ENCODE measurements around the gene SNTG2. TPM values are rescaled to one million over a fixed set of nuclear protein-coding genes. Genes with fewer than 3 reads are reported as not detected.
"Not testable (repeated sequence)": the region's sequence is repeated elsewhere in the genome, so short reads cannot be mapped to it uniquely, and the experiment has no call there.

SNTG2 gene
- total RNA-seq, 2 experiments from 2014 or later = 0.13 TPM; not detected in 1

GRCh38 chr2:1093668-1094067, 143.0 kb downstream of the SNTG2 start:
- H3K27ac Mint-ChIP-seq = peak overlapping the region; percentile 52
- H3K9me3 Mint-ChIP-seq; CTCF ChIA-PET; H3K4me3 Mint-ChIP-seq; POLR2A ChIA-PET; H3K27me3 Mint-ChIP-seq; H3K4me1 Mint-ChIP-seq; DNase-seq; H3K36me3 Mint-ChIP-seq (ENCODE audit: low read depth): not testable (repeated sequence)

- H3K27ac Mint-ChIP-seq = no peak overlapping the region
- H3K4me1 Mint-ChIP-seq = peaks cover 4% of the 10 kb centered on the region
- H3K27me3 Mint-ChIP-seq = no peaks in the 10 kb centered on the region
- DNase-seq = no peak
- H3K9me3 Mint-ChIP-seq = no peaks in the 10 kb centered on the region
- CTCF ChIA-PET = no interaction called here
- no peak overlapping the region for H3K4me3 Mint-ChIP-seq
- no peaks in the 10 kb centered on the region for H3K36me3 Mint-ChIP-seq (ENCODE audit: low read depth)
- POLR2A ChIA-PET = no interaction called here
Observed at GRCh38 chr2:1097101-1097500, 146.5 kb downstream of the SNTG2 start.

GRCh38 chr2:1099418-1099817, 148.8 kb downstream of the SNTG2 start:
- Mint-ChIP-seq H3K4me1 (peaks cover 1% of the 10 kb centered on the region), H3K27ac (no peak overlapping the region), H3K4me3 (no peak overlapping the region), H3K9me3 (no peaks in the 10 kb centered on the region), H3K36me3 (ENCODE audit: low read depth) (no peaks in the 10 kb centered on the region), H3K27me3 (no peaks in the 10 kb centered on the region)
- ChIA-PET POLR2A (no interaction called here), CTCF (no interaction called here)
- DNase-seq = no peak

DNA sequence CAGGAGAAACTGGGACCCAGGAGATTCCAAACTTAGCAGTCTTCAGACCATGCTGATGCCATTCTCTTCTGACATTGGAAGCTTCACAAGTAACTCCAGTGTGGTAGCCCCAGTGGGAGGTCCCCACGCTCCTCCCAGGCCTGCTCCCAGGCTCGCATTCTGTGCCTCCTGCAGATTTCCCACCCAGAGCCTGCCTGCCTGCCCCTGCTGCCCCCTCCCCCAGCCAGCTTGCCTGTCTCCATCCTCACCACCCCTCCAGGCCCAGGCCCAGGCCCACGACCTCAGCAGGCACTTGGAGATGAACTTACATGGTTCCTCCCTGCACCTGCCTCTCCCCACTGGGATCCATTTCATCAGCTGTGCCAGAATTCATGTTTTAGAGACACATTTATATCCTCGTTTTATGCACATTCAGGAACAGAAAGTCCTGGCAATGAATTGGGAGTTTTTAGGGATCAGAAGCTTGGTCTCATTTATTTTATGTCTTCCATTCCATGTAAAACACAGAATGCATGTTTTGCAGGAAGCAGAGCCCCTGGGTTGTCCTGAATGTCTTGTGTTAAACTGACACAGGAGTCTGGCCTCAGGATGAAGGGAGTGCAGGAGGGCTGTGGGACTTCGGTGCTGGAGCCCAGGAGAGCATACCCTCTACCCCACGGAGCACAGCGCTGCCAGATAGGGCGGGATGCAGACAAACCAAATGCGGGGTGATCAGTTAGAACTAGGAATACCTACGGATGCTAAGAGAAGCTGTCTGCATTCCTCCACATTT, 150.5 kb downstream of the SNTG2 start:
- ChIA-PET POLR2A (no interaction called here), CTCF (interaction anchor here (1.5 kb wide), 1 partner anchor 13 kb away, joined by 3 read pairs; no protein-coding TSS in a partner anchor)
- no peaks in the 10 kb centered on the region for H3K27me3 Mint-ChIP-seq
- H3K27ac Mint-ChIP-seq = no peak overlapping the region
- no peaks in the 10 kb centered on the region for H3K36me3 Mint-ChIP-seq (ENCODE audit: low read depth)
- H3K4me1 Mint-ChIP-seq = no peaks in the 10 kb centered on the region
- no peak for DNase-seq
- H3K4me3 Mint-ChIP-seq = no peak overlapping the region
- H3K9me3 Mint-ChIP-seq = no peaks in the 10 kb centered on the region

- Mint-ChIP-seq H3K9me3 (no peaks in the 10 kb centered on the region), H3K27ac (no peak overlapping the region), H3K27me3 (no peaks in the 10 kb centered on the region), H3K4me3 (no peak overlapping the region), H3K4me1 (no peaks in the 10 kb centered on the region), H3K36me3 (ENCODE audit: low read depth) (no peaks in the 10 kb centered on the region)
- POLR2A ChIA-PET = no interaction called here
- no peak for DNase-seq
- CTCF ChIA-PET = no interaction called here
Observed at GRCh38 chr2:1101982-1102590, 151.4 kb downstream of the SNTG2 start.

- Mint-ChIP-seq H3K27me3 (no peaks in the 10 kb centered on the region), H3K36me3 (ENCODE audit: low read depth) (no peaks in the 10 kb centered on the region), H3K4me1 (no peaks in the 10 kb centered on the region), H3K27ac (no peak overlapping the region), H3K4me3 (no peak overlapping the region), H3K9me3 (no peaks in the 10 kb centered on the region)
- CTCF ChIA-PET = no interaction called here
- POLR2A ChIA-PET = no interaction called here
- no peak for DNase-seq
Observed at GRCh38 chr2:1104364-1104763, 153.7 kb downstream of the SNTG2 start.

GRCh38 chr2:1106344-1106743, 155.7 kb downstream of the SNTG2 start:
- H3K36me3 Mint-ChIP-seq (ENCODE audit: low read depth); DNase-seq; POLR2A ChIA-PET; H3K27me3 Mint-ChIP-seq; CTCF ChIA-PET; H3K4me1 Mint-ChIP-seq; H3K4me3 Mint-ChIP-seq; H3K9me3 Mint-ChIP-seq; H3K27ac Mint-ChIP-seq: not testable (repeated sequence)

DNA sequence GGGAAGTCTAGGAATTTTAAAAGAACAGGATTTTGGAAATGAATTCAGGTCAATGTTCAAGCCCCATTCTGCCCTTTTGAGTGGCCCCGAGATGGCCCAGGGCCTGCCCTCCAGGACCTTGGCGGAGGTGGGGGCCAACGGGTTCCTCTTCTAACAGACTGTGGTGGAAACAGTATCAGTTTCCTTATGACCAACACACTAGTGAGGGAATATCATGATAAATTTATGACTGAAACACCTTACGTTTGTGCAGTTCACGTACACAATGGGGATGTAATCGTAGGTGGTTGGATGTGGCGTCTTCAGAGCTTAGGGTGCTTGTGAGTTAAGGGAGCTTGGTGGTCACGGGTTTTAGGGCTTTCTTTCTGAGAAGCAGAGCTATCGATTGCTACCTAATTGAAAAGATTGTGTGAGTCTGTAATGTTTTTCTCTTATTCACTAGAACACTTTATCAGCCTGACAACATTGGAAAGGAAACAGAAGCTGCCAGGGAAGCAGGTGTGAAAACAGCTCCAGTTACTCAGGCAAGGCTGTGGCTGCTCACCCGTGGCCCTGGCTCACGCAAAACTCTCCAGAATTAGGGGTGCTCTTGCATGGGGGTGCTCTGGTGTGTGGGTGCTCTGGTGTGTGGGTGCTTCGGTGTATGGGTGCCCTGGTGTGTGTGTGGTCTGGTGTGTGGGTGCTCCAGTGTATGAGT, 165.3 kb downstream of the SNTG2 start:
- Mint-ChIP-seq H3K36me3 (ENCODE audit: low read depth) (no peaks in the 10 kb centered on the region), H3K27me3 (no peaks in the 10 kb centered on the region), H3K4me1 (no peaks in the 10 kb centered on the region), H3K27ac (no peak overlapping the region), H3K9me3 (peaks cover 37% of the 10 kb centered on the region), H3K4me3 (no peak overlapping the region)
- ChIA-PET CTCF (no interaction called here), POLR2A (no interaction called here)
- DNase-seq = no peak

- ChIA-PET POLR2A (no interaction called here), CTCF (no interaction called here)
- no peak for DNase-seq
- no peaks in the 10 kb centered on the region for H3K36me3 Mint-ChIP-seq (ENCODE audit: low read depth)
- H3K4me1 Mint-ChIP-seq = no peaks in the 10 kb centered on the region
- no peak overlapping the region for H3K27ac Mint-ChIP-seq
- no peaks in the 10 kb centered on the region for H3K27me3 Mint-ChIP-seq
- no peak overlapping the region for H3K4me3 Mint-ChIP-seq
- H3K9me3 Mint-ChIP-seq = peaks cover 26% of the 10 kb centered on the region
Observed at GRCh38 chr2:1117569-1117968, 166.9 kb downstream of the SNTG2 start.

DNA sequence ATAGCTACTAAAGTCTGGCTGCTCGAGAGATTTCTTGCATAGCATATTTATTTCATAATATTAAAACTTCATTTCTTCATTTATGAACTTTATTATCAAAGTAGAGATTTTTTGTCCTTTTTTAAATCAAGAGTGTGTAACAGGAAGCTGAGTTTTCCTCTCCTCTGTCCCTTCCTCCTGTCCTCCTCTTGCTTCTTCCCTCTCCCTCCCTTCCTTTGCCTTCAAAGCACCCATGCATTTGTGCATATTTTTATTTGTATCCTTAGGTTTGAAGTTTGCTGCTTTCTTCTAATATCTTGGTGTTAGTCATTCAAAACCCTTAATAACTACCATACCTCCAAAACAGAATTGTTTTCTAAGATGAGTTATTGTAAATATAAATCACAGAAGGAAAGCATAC, 174.6 kb downstream of the SNTG2 start:
- ChIA-PET CTCF (interaction anchor here (1.2 kb wide), 1 partner anchor 15 kb away, joined by 3 read pairs; no protein-coding TSS in a partner anchor), POLR2A (no interaction called here)
- DNase-seq = no peak
- H3K27me3 Mint-ChIP-seq = no peaks in the 10 kb centered on the region
- H3K36me3 Mint-ChIP-seq (ENCODE audit: low read depth) = no peaks in the 10 kb centered on the region
- no peak overlapping the region for H3K4me3 Mint-ChIP-seq
- no peaks in the 10 kb centered on the region for H3K4me1 Mint-ChIP-seq
- no peak overlapping the region for H3K27ac Mint-ChIP-seq
- no peaks in the 10 kb centered on the region for H3K9me3 Mint-ChIP-seq

- no peaks in the 10 kb centered on the region for H3K36me3 Mint-ChIP-seq (ENCODE audit: low read depth)
- H3K27me3 Mint-ChIP-seq = no peaks in the 10 kb centered on the region
- no peak for DNase-seq
- no peaks in the 10 kb centered on the region for H3K9me3 Mint-ChIP-seq
- H3K27ac Mint-ChIP-seq = no peak overlapping the region
- CTCF ChIA-PET = interaction anchor here (1.2 kb wide), 1 partner anchor 14 kb away, joined by 3 read pairs; no protein-coding TSS in a partner anchor
- H3K4me3 Mint-ChIP-seq = no peak overlapping the region
- no peaks in the 10 kb centered on the region for H3K4me1 Mint-ChIP-seq
- POLR2A ChIA-PET = no interaction called here
Observed at GRCh38 chr2:1125633-1126370, 175.2 kb downstream of the SNTG2 start.

DNA sequence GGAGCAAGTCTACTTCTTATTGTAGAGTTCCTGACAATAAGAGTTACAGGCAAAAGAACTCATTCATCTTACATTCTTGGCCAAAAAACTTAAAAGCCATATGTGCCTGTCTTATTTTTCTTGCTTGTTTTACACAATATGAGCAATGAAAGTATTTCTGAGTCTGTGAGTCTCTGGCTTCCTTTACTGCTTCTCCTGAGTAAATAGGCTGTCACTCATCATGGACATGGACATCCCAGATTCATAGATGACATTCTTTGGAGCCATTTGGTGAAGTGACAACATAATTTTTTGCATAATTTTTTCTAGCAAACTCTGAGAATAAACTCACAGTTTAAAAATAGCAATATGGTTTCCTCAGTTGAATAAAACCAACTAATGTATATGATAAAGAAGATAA, 179.3 kb downstream of the SNTG2 start:
- Mint-ChIP-seq H3K4me1 (peaks cover 5% of the 10 kb centered on the region), H3K27me3 (peaks cover 3% of the 10 kb centered on the region), H3K27ac (no peak overlapping the region), H3K4me3 (no peak overlapping the region), H3K9me3 (no peaks in the 10 kb centered on the region), H3K36me3 (ENCODE audit: low read depth) (no peaks in the 10 kb centered on the region)
- ChIA-PET POLR2A (no interaction called here), CTCF (no interaction called here)
- DNase-seq = no peak

GRCh38 chr2:1130922-1131321, 180.3 kb downstream of the SNTG2 start:
- ChIA-PET CTCF (interaction anchor here (0.9 kb wide), 1 partner anchor 9 kb away, joined by 3 read pairs; no protein-coding TSS in a partner anchor), POLR2A (no interaction called here)
- H3K36me3 Mint-ChIP-seq (ENCODE audit: low read depth) = no peaks in the 10 kb centered on the region
- peaks cover 5% of the 10 kb centered on the region for H3K4me1 Mint-ChIP-seq
- no peak for DNase-seq
- H3K27ac Mint-ChIP-seq = no peak overlapping the region
- H3K9me3 Mint-ChIP-seq = no peaks in the 10 kb centered on the region
- no peak overlapping the region for H3K4me3 Mint-ChIP-seq
- peaks cover 3% of the 10 kb centered on the region for H3K27me3 Mint-ChIP-seq
